Measurements from ENCODE around the gene PHIP.

DNA sequence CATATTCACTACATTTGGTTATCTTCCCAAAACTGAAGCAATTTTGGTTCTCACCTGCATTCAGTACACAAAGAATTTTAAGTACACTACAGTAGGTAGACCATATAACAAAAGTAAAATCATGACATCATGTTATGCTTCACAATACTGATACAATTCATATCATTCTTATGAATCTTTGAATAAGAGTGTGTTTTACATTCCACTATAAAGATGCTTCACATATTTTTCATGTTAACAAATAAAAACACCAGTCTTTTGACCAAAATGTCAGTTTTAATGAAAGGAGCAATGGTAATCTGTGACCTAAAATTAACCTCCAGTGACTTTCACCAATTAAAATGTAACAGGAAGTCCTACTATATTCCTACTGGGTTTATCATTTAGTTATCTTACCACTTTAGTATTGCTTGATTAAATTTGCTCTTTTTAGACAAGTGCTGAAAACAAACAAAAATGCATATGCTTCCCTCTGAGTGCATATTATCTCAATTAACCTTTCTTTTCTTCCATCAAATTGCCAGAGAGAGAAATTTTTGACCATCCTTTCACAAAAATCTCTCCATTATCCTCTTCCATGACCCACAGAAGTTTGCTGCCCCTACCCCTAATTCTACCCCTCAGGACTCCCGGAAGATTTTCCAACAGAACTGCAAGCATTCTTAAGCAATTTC lies 49.3 kb downstream of the PHIP start:
- TF ChIP-seq, protein P1, sequence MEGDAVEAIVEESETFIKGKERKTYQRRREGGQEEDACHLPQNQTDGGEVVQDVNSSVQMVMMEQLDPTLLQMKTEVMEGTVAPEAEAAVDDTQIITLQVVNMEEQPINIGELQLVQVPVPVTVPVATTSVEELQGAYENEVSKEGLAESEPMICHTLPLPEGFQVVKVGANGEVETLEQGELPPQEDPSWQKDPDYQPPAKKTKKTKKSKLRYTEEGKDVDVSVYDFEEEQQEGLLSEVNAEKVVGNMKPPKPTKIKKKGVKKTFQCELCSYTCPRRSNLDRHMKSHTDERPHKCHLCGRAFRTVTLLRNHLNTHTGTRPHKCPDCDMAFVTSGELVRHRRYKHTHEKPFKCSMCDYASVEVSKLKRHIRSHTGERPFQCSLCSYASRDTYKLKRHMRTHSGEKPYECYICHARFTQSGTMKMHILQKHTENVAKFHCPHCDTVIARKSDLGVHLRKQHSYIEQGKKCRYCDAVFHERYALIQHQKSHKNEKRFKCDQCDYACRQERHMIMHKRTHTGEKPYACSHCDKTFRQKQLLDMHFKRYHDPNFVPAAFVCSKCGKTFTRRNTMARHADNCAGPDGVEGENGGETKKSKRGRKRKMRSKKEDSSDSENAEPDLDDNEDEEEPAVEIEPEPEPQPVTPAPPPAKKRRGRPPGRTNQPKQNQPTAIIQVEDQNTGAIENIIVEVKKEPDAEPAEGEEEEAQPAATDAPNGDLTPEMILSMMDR (conservative IDR thresholded peaks at IDR 0.05) = no peak
- no peak for TF ChIP-seq ZFX (IDR thresholded peaks at IDR 0.05)

Measured in C4-2B (cell line).